ENCODE data around the gene ERI3.

ERI3 gene

GRCh38 chr1:44261171-44261817 lies 93.8 kb downstream of the ERI3 start:
- no peak for DNase-seq (ENCODE audit: low read depth)

- no peak for DNase-seq (ENCODE audit: low read depth)
Measured at GRCh38 chr1:44260792-44261170, 94.3 kb downstream of the ERI3 start.

GRCh38 chr1:44259090-44259489 lies 96.0 kb downstream of the ERI3 start:
- DNase-seq (ENCODE audit: low read depth) = no peak

- DNase-seq (ENCODE audit: low read depth) = no peak
Measured at GRCh38 chr1:44256762-44257554, 98.1 kb downstream of the ERI3 start.

GRCh38 chr1:44254392-44254910 lies 100.6 kb downstream of the ERI3 start:
- DNase-seq (ENCODE audit: low read depth) = no peak

GRCh38 chr1:44251989-44252671 lies 102.9 kb downstream of the ERI3 start:
- no peak for DNase-seq (ENCODE audit: low read depth)

GRCh38 chr1:44251486-44251885 lies 103.6 kb downstream of the ERI3 start:
- DNase-seq (ENCODE audit: low read depth) = no peak

- no peak for DNase-seq (ENCODE audit: low read depth)
Measured at GRCh38 chr1:44250068-44250781, 104.8 kb downstream of the ERI3 start.

- DNase-seq (ENCODE audit: low read depth) = no peak
Measured at GRCh38 chr1:44249543-44249942, 105.5 kb downstream of the ERI3 start.

GRCh38 chr1:44246806-44247205 lies 108.3 kb downstream of the ERI3 start:
- DNase-seq (ENCODE audit: low read depth) = no peak

GRCh38 chr1:44244986-44245385 lies 110.1 kb downstream of the ERI3 start:
- DNase-seq (ENCODE audit: low read depth) = no peak

GRCh38 chr1:44243782-44244495 lies 111.1 kb downstream of the ERI3 start:
- DNase-seq (ENCODE audit: low read depth) = no peak

GRCh38 chr1:44242746-44243145 lies 112.3 kb downstream of the ERI3 start:
- DNase-seq (ENCODE audit: low read depth) = no peak

- DNase-seq (ENCODE audit: low read depth) = no peak
Measured at GRCh38 chr1:44240802-44241671, 114.0 kb downstream of the ERI3 start.

GRCh38 chr1:44239961-44240371 lies 115.1 kb downstream of the ERI3 start:
- peak; percentile 33 for DNase-seq (ENCODE audit: low read depth)

GRCh38 chr1:44239331-44239960 lies 115.6 kb downstream of the ERI3 start:
- DNase-seq (ENCODE audit: low read depth) = no peak

- DNase-seq (ENCODE audit: low read depth) = no peak
Measured at GRCh38 chr1:44238660-44239059, 116.4 kb downstream of the ERI3 start.

GRCh38 chr1:44237721-44238457 lies 117.2 kb downstream of the ERI3 start:
- no peak for DNase-seq (ENCODE audit: low read depth)
